NCI-H2107 (cell line): ENCODE measurements around the gene DPH1.
A peak's percentile ranks its signal among the peaks of the same experiment; 100 is the strongest.

Source experiments
- DNase-seq: peaks from one replicate; lab custom pipeline; 2025; lab: John Stamatoyannopoulos, UW

The DPH1 gene

DNA sequence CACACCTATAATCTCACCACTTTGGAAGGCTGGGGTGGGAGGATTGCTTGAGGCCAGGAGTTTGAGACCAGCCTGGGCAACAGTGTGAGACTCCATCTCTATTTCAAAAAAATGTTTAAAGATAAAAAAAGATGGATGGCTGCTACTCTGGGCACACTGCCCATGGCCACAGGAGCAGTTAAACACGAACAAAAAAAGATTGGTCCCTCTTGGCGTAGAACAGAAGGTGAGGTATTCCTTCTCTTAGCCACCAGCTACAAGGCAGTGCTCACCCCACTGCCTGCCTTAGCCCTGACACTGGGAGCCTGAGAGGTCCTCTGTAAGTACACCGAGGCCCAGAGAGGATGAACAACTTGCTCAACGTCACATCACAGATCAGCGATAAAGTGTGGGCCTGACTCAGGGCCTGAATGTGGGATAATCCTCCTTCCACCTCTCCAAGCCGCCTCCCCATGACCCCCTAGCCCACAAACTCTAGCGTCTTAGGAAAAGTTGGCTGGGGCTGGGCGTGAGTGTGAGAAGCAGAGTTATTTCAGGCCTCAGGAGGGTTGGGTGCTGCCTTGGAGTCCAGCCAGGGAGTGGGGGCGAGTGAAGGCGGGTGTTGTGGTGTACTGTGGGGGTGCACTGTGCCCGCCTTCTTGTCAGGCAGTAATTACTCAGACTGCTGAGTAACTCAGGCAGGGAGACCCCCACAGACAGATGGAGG, 2.3 kb upstream of the DPH1 start:
- no peak for DNase-seq

DNA sequence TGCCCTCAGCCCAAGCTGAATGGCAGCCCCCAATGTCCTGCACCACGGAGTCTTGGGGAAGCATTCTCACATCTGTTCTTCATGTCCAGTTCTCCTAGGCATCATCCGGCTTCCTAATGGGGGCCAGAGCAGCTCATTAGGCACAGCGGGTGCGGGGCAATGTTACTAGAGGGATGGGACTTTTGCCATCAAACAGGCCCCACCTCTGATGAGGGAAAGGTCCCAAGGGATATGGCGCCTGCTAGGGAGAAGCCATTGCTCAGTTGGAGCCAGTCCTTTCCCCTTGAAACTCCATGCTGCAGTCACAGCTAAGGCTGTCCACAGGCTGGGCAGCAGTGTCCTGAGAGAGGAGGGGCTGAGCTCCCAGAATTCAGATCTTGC, 1.7 kb upstream of the DPH1 start:
- no peak for DNase-seq

DNA sequence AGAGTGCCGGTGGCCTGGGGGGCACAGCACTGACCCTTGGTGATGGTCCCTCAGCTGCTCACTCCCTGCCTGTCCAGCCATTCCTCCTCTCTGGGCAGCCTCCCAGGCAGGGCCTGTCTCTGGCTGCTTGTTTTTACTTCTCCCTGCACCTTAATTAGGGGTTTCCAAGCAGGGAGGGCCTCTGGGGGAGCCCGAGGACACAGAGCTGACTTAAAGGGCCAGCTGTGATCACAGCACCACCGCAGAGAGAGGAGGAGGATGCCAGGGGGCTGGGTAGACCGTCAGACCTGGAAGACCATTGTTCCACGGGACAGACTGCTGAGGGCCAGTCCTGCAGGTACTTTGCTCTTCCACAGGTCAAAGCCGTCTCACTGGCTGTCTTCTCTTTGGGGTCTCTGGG, 1.2 kb upstream of the DPH1 start:
- no peak for DNase-seq

DNA sequence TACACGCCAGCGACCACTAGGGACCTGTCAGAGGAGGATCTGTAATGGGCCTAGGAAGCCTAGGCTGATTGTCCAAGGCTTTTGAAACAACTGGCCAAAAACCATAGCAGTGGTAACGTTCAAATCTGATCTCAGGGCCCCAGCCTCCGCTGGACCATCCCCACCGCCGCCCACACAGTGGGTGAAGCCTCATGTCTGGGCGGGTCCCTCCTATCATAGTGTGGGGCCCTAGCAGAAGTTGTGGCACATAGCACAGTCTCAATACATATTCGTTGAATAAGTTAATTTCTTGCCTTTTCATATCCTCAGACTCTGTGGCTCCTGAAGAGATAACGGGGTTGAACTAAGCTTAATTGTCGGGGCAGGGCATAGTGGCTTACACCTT, 818 bp downstream of the DPH1 start:
- DNase-seq: no peak

DNA sequence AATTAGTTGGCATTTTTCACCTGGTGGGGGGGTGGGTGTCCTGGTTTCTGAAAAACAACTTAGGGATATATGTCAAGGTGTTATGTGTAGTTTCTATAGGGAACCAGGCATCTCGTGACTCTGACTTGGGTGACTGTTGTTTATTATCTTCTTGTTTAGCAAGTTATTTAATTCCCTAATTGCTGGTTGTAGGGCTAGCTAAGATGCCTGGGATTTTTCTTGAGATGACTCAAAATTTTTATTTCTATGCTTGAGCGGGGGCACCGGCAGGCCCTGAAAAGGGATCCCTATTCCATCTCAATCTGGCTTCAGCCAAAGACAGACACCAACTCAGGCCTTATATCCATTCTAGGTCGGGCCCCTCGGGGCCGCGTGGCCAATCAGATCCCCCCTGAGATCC, 3.2 kb downstream of the DPH1 start:
- DNase-seq: no peak

DNA sequence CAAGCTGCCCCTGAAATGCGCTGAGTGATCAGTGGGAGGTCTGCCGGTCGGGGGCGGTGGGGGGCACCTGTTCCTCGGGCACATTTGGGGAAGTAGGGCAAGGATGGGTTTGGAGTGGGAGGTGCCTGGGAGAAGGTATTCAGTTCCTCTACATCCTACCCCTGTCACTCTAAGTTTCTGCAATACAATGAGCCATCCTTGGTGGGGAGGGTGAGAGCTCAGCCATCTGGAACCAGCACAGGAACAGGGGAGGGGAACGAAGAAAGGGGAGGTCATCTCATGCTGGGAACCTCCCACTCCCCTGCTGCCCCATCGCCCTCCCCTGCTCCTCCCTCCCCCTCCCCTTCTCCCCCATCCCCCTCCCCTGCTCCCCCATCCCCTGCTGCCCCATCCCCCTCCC, 4.2 kb downstream of the DPH1 start:
- DNase-seq: no peak

DNA sequence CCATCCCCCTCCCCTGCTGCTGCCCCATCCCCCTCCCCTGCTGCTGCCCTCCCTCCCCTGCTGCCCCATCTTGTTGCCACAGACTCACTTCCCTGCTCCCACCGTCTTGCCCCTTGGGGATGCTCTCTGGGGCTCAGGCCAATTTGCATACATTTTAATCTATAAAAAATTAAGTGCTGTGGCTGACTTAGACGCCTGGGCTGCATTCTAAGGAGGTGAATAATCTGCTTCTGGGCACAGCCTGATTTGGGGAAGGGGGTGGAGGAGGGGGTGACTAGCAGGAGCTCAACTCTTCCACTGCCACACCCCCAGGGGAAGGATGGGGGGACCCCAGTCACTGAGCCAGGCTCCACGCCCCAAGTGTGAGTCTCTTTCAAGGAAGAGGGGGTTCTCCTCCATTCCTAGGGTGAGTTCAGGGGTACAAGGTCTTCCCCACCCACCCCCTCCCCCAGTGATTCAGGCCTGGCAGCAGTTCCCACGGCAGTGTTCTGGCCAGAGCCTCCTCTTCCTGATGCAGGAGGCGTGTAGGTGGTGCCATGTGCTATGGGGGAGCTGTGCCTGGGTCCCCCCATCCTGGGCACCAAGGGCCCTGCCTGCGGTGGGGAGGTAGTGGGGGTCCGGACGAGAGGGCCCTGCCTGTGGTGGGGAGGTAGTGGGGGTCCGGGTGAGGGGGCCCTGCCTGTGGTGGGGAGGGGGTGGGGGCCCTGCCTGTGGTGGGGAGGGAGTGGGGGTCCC, 5.0 kb downstream of the DPH1 start:
- DNase-seq: no peak

DNA sequence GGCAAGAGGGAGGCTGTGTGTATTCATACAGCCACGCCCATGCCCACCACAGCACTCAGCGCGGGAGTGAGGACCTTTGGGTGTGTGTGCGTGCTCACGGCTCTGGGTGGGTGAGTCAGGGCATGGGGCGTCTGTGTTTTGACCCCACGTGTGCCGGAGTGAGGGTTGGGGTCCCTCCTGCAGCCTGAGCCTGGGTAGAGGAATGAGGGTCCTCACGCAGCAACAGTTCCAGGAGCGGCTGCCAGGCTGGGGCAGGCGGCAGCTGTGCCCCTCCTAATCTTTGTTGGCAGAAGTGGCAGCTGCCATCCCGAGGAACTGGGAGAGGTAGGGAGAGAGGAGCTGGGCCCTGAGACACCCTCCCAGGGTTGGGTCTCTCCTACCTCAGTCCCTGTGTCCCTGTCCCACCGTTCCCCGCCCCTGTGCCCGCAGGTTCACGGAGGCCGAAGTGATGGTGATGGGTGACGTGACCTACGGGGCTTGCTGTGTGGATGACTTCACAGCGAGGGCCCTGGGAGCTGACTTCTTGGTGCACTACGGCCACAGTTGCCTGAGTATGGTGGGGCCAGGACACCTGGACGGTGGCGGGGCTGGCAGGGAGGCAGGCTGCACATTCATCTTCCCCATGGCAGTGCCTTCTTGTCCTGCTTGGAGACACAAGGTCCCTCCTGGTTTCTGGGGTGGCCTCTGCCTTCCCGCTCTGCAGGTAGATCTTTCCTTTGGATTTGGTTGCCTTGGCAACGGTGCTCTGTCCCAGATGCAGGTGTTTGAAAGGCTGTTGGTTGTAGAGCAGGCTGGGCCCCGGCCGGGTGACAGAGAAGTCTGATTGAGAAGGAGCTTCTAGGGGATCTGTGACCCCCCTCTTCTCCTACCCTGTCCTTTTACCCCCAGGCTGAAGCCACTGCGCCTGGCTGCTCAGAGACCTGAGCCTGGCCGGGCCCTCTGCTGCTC, 5.9 kb downstream of the DPH1 start:
- DNase-seq: no peak

DNA sequence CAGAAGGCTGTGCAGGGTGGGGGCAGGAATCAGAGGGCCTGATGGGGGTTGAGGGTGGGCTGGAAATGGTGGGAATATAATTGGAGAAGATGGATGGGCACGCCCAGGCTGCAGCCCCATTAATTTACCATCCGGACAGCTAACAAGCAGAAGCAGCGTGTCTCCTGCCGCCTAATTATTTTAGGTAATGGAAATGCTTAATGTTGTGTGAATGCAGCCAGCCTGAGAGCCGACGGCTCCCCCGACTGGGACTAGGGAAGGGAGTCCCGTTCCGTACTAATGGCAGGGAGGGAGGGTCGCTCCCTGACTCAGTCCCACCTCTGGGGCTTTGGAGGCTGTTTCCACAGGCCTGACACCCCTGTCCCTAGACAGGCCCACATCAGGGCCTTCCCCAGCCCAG, 7.2 kb downstream of the DPH1 start:
- DNase-seq: no peak

DNA sequence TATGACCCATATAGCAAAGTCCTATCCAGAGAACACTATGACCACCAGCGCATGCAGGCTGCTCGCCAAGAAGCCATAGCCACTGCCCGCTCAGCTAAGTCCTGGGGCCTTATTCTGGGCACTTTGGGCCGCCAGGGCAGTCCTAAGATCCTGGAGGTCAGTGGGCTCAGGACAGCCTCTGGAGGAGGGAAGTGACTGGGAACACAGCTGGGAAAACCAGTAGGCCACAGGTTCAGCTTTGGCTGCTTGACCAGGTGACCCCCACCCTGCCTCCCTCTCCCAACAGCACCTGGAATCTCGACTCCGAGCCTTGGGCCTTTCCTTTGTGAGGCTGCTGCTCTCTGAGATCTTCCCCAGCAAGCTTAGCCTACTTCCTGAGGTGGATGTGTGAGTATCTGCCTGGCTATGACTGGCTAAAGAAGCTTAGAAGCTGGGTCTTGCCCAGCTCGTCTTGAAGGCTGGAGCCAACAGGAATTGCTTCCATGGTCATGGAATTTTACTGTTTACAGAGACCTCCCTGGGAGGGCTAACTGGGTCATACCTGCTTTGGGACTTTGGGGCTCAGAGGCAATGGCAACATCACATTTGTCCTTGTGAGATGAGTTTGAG, 10.4 kb downstream of the DPH1 start:
- no peak for DNase-seq

DNA sequence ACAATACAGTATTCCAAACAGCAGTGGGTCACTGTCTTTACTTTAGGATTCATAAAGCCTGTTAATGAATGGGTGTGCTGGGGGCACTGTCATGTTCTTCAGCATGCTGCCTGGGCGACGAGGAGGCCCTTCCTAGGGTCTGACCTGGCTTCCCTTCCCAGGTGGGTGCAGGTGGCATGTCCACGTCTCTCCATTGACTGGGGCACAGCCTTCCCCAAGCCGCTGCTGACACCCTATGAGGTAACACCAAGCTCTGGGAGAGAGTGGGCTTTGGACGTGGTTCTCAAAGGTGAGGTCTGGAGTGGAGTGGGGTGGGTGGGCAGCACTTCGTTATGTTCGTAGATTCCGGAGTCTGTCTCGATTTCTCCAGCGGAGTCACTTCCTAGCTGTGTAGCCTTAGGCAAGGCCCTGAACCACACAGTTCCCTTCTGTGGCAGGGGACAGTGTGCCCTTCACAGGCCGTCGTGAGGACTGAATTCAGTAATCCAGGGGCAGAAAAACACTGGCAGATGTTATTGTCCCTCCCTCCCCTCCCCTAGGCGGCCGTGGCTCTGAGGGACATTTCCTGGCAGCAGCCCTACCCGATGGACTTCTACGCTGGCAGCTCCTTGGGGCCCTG, 11.1 kb downstream of the DPH1 start:
- no peak for DNase-seq

DNA sequence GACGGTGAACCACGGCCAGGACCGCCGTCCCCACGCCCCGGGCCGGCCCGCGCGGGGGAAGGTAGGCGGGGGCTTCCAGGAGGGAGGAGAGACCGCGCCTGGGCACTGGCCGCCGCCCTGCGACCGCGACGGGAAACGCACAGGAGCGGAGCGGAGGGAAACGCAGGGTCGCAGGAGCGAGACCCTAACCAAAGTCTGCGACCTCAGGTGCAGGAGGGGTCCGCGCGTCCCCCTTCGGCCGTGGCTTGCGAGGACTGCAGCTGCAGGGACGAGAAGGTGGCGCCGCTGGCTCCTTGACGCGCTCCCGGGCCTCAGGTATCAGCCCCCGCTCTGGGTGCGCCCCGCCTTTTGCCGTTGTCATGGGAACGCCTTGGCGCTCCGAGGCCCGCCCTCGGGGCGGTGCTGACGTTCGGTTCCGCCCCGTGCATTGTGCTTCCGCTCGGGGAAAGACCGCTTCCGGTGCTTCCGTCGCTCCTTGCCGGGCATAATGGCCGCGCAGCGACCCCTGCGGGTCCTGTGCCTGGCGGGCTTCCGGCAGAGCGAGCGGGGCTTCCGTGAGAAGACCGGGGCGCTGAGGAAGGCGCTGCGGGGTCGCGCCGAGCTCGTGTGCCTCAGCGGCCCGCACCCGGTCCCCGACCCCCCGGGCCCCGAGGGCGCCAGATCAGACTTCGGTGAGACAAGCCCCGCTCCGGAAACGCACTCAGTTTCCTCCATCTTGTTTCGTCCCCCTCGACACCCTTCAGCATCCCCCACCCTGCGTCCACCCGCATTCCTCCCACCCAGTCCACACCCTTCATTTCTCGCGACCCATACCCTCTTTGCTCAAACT, 11.8 kb downstream of the DPH1 start, which contains the start of gene OVCA2:
Gene OVCA2, plus strand, starts transcription at position 462 of the 829 bp plus-strand sequence. Its CDS starts 26 bp downstream, at position 488.
- peak; percentile 89 for DNase-seq

DNA sequence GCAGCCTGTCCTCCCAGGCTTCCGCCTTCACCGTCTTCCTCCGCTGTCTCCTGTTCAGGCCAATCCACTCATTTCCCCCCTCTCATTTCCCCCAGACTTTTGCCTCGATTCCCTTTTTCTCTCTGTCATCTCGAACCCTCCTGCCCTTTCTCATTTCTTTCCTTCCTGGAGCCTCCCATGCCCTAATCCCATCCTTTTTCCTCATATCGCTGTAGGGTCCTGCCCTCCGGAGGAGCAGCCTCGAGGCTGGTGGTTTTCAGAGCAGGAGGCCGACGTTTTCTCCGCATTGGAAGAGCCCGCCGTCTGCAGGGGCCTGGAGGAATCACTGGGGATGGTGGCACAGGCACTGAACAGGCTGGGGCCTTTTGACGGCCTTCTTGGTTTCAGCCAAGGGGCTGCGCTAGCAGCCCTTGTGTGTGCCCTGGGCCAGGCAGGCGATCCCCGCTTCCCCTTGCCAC, 12.5 kb downstream of the DPH1 start:
- no peak for DNase-seq

DNA sequence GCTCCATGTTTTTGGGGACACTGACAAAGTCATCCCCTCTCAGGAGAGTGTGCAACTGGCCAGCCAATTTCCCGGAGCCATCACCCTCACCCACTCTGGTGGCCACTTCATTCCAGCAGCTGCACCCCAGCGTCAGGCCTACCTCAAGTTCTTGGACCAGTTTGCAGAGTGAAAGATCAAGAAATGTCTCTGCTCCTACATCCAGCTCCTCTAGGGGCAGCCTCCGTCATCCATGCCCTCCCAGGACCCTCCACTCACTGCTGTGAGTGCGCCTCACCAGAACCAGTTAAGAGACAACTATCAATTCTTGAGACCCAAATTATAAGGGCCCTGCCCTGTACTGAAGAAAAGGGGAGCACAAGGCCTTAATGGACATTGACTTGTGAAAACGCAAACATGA, 13.0 kb downstream of the DPH1 start:
- DNase-seq: no peak

DNA sequence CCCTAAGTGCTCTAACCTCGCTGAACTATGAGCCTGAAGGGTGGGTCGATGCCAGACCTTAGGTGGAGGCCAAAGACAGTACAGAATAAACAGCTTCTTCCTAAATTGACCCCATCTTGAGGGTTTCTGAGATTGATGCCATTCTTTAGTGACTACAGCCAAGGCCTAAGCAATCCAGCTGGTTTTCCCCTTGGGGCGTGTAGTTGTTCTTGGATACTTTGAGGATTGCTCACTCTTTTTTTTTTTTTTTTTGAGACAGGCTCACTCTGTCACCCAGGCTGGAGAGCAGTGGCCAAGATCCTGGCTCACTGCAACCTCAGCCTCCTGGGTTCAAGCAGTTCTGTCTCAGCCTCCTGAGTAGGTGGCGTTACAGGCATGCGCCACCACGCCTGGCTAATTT, 13.8 kb downstream of the DPH1 start:
- no peak for DNase-seq

DNA sequence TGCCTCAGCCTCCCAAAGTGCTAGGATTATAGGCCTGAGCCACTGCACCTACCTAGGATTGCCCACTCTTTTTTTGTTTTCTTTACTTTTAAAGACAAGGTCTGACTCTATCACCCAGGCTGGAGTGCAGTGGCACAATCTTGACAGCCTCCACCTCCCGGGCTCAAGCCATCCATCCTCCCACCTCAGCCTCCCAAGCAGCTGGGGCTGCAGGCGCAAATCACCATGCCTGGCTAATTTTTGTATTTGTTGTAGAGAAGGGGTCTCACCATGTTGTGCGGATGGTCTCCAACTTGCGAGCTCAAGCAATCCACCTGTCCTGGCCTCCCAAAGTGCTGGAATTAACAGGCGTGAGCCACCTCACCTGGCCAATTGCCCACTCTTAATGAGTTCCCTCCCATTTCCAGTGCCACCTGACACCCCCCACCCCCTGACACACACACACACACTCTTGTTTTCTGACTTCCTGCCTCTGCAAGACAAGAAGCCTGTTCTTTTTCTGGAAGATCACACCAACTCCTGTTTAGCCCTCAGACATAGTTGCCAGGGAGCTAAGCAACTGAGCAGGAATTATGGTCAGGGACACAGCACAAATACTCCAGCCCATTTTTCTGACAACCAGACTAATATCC, 14.4 kb downstream of the DPH1 start:
- DNase-seq: no peak

DNA sequence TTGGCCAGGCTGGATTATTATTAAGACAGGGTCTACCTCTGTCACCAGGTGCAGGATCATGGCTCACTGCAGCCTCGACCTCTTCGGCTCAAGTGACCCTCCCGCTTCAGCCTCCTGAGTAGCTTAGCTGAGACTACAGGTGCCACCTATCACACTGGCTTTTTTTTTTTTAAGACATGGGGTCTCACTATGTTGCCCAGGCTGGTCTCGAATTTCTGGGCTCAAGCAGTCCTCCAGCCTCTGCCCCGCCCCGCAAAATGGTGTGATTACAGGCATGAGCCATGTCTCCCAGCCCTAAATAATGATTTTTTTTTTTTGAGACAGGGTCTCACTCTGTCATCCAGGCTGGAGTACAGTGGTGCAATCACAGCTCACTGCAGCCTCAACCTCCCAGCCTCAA, 17.6 kb downstream of the DPH1 start:
- DNase-seq: no peak

DNA sequence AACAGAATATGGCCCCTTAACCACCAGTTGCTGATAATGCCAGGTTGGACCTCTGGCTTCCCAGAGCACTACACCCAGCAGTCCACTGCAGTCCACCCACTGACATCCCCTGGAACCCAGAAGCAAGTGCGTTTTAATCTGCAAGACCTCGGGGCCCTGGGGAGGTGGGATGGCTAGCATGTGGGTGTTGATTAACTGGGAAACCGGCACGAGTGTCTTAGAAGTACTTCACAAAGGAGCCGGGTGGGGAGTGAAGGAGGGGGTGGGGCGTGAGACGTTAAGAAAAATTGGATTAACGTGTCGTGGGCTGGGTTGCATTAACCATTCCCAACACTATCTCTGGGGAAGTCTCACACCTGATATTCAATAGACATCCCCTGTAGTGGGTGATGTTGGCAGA, 18.9 kb downstream of the DPH1 start:
- DNase-seq: no peak

DNA sequence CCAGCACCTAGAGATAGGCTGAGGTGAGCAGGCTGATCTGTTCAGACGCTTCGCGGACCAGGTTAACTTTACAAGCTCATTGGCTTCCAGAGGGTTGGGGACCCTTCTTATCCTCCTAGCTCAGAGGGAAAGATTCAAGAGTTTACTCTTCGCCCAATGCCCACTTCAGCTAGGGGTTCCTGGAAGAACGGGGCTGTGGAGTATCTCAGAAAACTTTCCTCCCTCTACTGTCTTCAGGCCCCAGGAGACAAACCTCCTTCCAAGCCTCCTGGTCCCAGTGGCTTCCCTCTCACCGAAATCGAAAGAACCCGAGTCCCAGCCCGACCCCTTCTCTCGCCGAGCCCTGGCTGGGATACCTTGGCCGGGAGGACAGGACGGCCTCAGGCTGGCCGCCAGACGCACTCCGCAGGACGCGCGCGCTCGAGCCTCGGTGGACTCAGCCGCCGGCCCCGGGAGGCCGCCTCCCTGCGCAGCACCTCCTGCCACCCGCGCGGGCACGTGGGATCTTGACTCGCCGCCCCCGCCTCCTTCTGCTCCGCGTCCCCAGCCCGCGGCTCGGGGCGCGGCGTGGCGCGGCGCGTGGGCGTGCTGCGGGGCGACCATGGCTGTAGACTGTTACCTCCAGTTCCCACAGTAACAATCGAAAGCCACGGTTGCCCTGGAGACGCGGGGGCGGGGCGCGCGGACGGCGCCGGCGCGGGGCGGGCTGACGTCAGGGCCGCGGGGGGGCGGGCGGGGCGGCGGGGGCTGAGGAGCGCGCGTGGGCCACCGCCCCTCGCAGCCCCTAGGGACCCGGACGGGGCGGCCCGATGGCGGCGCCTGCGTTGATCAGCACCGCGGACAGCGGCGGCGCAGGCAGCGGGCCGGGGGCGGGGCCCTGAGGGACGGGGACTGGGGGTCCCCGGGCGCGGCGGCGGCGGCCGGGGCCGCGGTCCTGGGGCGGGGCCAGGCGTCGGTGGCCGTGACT, 19.7 kb downstream of the DPH1 start:
- DNase-seq: no peak
